C4-2B (cell line): ENCODE measurements around the gene MTIF2.

ENCODE experiments used
- CTCF ChIP-seq: fragments of 450-650 bp; conservative IDR thresholded peaks from 2 replicates; pipeline ENCODE4 v1.5.1; 2017; ENCODE audit warnings: mild to moderate bottlenecking
- ZFX ChIP-seq: fragments of 450-650 bp; IDR thresholded peaks from 2 replicates; pipeline ENCODE4 v1.6.1; 2017

GRCh38 chr2:55245411-55245810, 23.6 kb downstream of the MTIF2 start:
- no peak for TF ChIP-seq CTCF
- no peak for TF ChIP-seq ZFX
